ENCODE data around the gene TRPV3. TPM values are rescaled to one million over a fixed set of nuclear protein-coding genes. Genes with fewer than 3 reads are reported as not detected.
"Not testable (repeated sequence)": the region's sequence is repeated elsewhere in the genome, so short reads cannot be mapped to it uniquely, and the experiment has no call there.

Gene TRPV3
- total and polyA plus RNA-seq, 2 donors (not counting 1 experiment from before 2014, with no cell fraction given), result 0.20 to 0.99 TPM

GRCh38 chr17:3569534-3570137, 12.0 kb upstream of the TRPV3 start:
- H4K20me1 ChIP-seq (ENCODE audit: control insufficient read depth, extremely low read depth, insufficient read depth, low read length), result no peaks in the 10 kb centered on the region
- H2AFZ ChIP-seq (ENCODE audit: low read length), result no peak overlapping the region
- no peaks in the 10 kb centered on the region for H3K4me1 ChIP-seq (ENCODE audit: control insufficient read depth, extremely low read depth, insufficient read depth, low read length)
- H3K4me3 ChIP-seq (replicated peaks in 1 of 4; ENCODE audit: control extremely low read depth in 1 of 4, insufficient read depth in 1 of 4, low read depth in 3 of 4, low read length in 4 of 4), result no peak overlapping the region
- no peaks in the 10 kb centered on the region for H3K36me3 ChIP-seq (ENCODE audit: control insufficient read depth, insufficient read depth, low read length)
- H3K79me2 ChIP-seq (ENCODE audit: control insufficient read depth, insufficient read depth, low read length), result no peaks in the 10 kb centered on the region
- H3K9me3 ChIP-seq (ENCODE audit: control insufficient read depth, insufficient read depth, low read depth, low read length), result no peaks in the 10 kb centered on the region
- H3K27me3 ChIP-seq (ENCODE audit: control insufficient read depth, insufficient read depth, low read length), result no peaks in the 10 kb centered on the region
- H3K9ac ChIP-seq (ENCODE audit: insufficient read depth, low read length), result no peak overlapping the region
- H3K4me2 ChIP-seq (ENCODE audit: extremely low read depth, insufficient read depth, low read length), result no peak overlapping the region
- TF ChIP-seq, protein P1, sequence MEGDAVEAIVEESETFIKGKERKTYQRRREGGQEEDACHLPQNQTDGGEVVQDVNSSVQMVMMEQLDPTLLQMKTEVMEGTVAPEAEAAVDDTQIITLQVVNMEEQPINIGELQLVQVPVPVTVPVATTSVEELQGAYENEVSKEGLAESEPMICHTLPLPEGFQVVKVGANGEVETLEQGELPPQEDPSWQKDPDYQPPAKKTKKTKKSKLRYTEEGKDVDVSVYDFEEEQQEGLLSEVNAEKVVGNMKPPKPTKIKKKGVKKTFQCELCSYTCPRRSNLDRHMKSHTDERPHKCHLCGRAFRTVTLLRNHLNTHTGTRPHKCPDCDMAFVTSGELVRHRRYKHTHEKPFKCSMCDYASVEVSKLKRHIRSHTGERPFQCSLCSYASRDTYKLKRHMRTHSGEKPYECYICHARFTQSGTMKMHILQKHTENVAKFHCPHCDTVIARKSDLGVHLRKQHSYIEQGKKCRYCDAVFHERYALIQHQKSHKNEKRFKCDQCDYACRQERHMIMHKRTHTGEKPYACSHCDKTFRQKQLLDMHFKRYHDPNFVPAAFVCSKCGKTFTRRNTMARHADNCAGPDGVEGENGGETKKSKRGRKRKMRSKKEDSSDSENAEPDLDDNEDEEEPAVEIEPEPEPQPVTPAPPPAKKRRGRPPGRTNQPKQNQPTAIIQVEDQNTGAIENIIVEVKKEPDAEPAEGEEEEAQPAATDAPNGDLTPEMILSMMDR (conservative IDR thresholded peaks at IDR 0.05 in 1 of 2, IDR thresholded peaks at IDR 0.05 in 1 of 2; ENCODE audit: low read depth in 1 of 2, low read length in 2 of 2), result no peak
- no peak for TF ChIP-seq EZH2 (IDR thresholded peaks at IDR 0.05; ENCODE audit: low read length, missing control alignments)
- DNase-seq (ENCODE audit: low read depth in 2 of 2), result no peak
- H3K27ac ChIP-seq (ENCODE audit: insufficient read depth, low read length), result no peak overlapping the region

DNA sequence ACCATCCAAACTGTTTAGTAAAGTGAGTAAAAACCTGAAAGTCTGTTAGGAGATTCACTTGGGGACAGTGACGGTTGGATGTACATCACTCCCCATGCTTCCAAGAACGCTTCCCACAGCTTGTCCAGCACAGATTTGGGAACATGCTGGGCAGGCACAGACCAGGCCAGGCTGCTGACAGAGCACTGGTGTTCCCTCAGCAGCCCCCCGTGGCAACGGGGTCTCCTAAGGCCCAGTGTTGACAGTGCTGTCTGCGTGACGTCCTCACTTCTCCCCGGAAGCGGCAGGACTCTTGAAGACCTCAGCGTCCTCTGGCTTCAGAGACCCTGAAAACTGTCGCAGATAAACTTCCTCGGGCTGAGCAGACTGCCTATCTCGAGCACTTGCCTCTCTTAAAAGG, 8.9 kb upstream of the TRPV3 start:
- Histone ChIP-seq H3K4me2 (ENCODE audit: extremely low read depth, insufficient read depth, low read length) (no peak overlapping the region), H4K20me1 (ENCODE audit: control insufficient read depth, extremely low read depth, insufficient read depth, low read length) (no peaks in the 10 kb centered on the region), H3K9me3 (ENCODE audit: control insufficient read depth, insufficient read depth, low read depth, low read length) (no peaks in the 10 kb centered on the region), H2AFZ (ENCODE audit: low read length) (no peak overlapping the region), H3K27me3 (ENCODE audit: control insufficient read depth, insufficient read depth, low read length) (no peaks in the 10 kb centered on the region), H3K27ac (ENCODE audit: insufficient read depth, low read length) (no peak overlapping the region), H3K9ac (ENCODE audit: insufficient read depth, low read length) (no peak overlapping the region), H3K4me1 (ENCODE audit: control insufficient read depth, extremely low read depth, insufficient read depth, low read length) (no peaks in the 10 kb centered on the region), H3K36me3 (ENCODE audit: control insufficient read depth, insufficient read depth, low read length) (no peaks in the 10 kb centered on the region), H3K4me3 (replicated peaks in 1 of 4; ENCODE audit: control extremely low read depth in 1 of 4, insufficient read depth in 1 of 4, low read depth in 3 of 4, low read length in 4 of 4) (no peak overlapping the region), H3K79me2 (ENCODE audit: control insufficient read depth, insufficient read depth, low read length) (no peaks in the 10 kb centered on the region)
- DNase-seq (ENCODE audit: low read depth in 2 of 2), result no peak
- TF ChIP-seq, protein P1 (conservative IDR thresholded peaks at IDR 0.05 in 1 of 2, IDR thresholded peaks at IDR 0.05 in 1 of 2; ENCODE audit: low read depth in 1 of 2, low read length in 2 of 2), result no peak
- no peak for TF ChIP-seq EZH2 (IDR thresholded peaks at IDR 0.05; ENCODE audit: low read length, missing control alignments)

- Histone ChIP-seq H3K4me2 (ENCODE audit: extremely low read depth, insufficient read depth, low read length) (no peak overlapping the region), H3K9me3 (ENCODE audit: control insufficient read depth, insufficient read depth, low read depth, low read length) (no peaks in the 10 kb centered on the region), H2AFZ (ENCODE audit: low read length) (no peak overlapping the region), H3K9ac (ENCODE audit: insufficient read depth, low read length) (no peak overlapping the region), H3K4me1 (ENCODE audit: control insufficient read depth, extremely low read depth, insufficient read depth, low read length) (no peaks in the 10 kb centered on the region), H3K27ac (ENCODE audit: insufficient read depth, low read length) (no peak overlapping the region), H3K27me3 (ENCODE audit: control insufficient read depth, insufficient read depth, low read length) (no peaks in the 10 kb centered on the region), H3K36me3 (ENCODE audit: control insufficient read depth, insufficient read depth, low read length) (no peaks in the 10 kb centered on the region), H3K79me2 (ENCODE audit: control insufficient read depth, insufficient read depth, low read length) (no peaks in the 10 kb centered on the region), H3K4me3 (replicated peaks in 1 of 4; ENCODE audit: control extremely low read depth in 1 of 4, insufficient read depth in 1 of 4, low read depth in 3 of 4, low read length in 4 of 4) (no peak overlapping the region), H4K20me1 (ENCODE audit: control insufficient read depth, extremely low read depth, insufficient read depth, low read length) (no peaks in the 10 kb centered on the region)
- DNase-seq (ENCODE audit: low read depth in 2 of 2), result no peak
- TF ChIP-seq, protein P1 (conservative IDR thresholded peaks at IDR 0.05 in 1 of 2, IDR thresholded peaks at IDR 0.05 in 1 of 2; ENCODE audit: low read depth in 1 of 2, low read length in 2 of 2), result no peak
- TF ChIP-seq EZH2 (IDR thresholded peaks at IDR 0.05; ENCODE audit: low read length, missing control alignments), result no peak
Observed at GRCh38 chr17:3565143-3565542, 7.5 kb upstream of the TRPV3 start.

DNA sequence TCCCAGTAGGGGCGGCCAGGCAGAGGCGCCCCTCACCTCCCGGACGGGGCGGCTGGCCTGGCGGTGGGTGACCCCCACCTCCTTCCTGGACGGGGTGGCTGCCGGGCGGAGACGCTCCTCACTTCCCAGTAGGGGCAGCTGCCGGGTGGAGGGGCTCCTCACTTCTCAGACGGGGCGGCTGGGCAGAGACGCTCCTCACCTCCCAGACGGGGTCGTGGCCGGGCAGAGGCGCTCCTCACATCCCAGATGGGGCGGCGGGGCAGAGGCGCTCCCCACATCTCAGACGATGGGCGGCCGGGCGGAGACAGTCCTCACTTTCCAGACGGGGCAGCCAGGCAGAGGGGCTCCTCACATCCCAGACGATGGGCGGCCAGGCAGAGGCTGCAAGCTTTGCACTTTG, 6.6 kb upstream of the TRPV3 start:
- H3K27me3 ChIP-seq (ENCODE audit: control insufficient read depth, insufficient read depth, low read length); DNase-seq (ENCODE audit: low read depth in 2 of 2); H2AFZ ChIP-seq (ENCODE audit: low read length); H3K9ac ChIP-seq (ENCODE audit: insufficient read depth, low read length); H3K4me3 ChIP-seq (replicated peaks in 1 of 4; ENCODE audit: control extremely low read depth in 1 of 4, insufficient read depth in 1 of 4, low read depth in 3 of 4, low read length in 4 of 4); H3K36me3 ChIP-seq (ENCODE audit: control insufficient read depth, insufficient read depth, low read length); H3K79me2 ChIP-seq (ENCODE audit: control insufficient read depth, insufficient read depth, low read length); H4K20me1 ChIP-seq (ENCODE audit: control insufficient read depth, extremely low read depth, insufficient read depth, low read length); H3K4me1 ChIP-seq (ENCODE audit: control insufficient read depth, extremely low read depth, insufficient read depth, low read length); H3K27ac ChIP-seq (ENCODE audit: insufficient read depth, low read length); H3K4me2 ChIP-seq (ENCODE audit: extremely low read depth, insufficient read depth, low read length); H3K9me3 ChIP-seq (ENCODE audit: control insufficient read depth, insufficient read depth, low read depth, low read length): not testable (repeated sequence)
